Stimulated activated CD4-positive, alpha-beta T cell treated with anti-CD3 and anti-CD28 coated beads, Interleukin-12 subunit alpha, Interleukin-12 subunit beta, amount 100 ng/mL, for 4 hours (primary cell): ENCODE measurements around the gene SNX2.
"Not testable (repeated sequence)": the region's sequence is repeated elsewhere in the genome, so short reads cannot be mapped to it uniquely, and the experiment has no call there.

ENCODE experiments used
- DNase-seq: peaks from one replicate; pipeline ENCODE4 v3.0.0-alpha.2; 2020

SNX2 gene

GRCh38 chr5:122845229-122846050 lies 70.6 kb downstream of the SNX2 start, which contains the start of gene SNX24:
Gene SNX24 (plus strand): TSS chr5:122845613. CDS start chr5:122845634, 21 bp downstream.
- DNase-seq: peak; percentile 59

- no peak for DNase-seq
These were observed 71.2 kb downstream of the SNX2 start for GRCh38 chr5:122846051-122846550.

GRCh38 chr5:122847687-122848081 lies 72.8 kb downstream of the SNX2 start:
- DNase-seq: no peak

DNA sequence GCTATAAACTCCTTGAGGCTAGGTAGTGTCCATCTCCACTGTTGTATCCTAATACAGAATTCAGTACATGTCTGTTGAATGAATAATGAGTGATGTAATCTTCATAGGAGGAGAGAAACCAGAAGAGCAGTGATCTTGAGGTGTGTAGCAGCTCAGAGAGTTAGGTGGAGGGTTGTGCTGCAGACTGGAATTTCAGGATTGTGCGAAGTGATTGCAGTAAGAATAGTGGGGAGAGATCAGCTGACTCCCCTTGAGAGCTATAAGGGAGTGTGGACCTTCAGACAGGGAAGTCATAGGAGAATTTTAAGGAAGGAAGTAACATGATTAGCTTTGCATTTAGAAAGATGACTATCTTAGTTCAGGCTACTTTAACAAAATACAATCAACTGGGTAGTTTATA lies 74.9 kb downstream of the SNX2 start:
- DNase-seq: no peak

DNA sequence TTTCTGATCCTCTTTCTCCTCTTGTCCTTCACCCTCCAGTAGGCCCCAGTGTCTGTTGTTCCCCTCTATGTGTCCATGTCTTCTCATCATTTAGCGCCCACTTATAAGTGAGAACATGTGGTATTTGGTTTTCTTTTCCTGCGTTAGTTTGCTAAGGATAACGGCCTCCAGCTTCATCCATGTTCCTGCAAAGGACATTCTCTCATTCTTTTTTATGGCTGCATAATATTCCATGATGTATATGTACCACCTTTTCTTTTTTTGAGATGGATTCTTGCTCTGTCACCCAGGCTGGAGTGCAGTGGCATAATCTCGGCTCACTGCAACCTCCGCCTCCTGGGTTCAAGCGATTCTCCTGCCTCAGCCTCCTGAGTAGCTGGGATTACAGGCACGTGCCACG lies 82.7 kb downstream of the SNX2 start:
- not testable (repeated sequence) for DNase-seq

- no peak for DNase-seq
These were observed 83.6 kb downstream of the SNX2 start for GRCh38 chr5:122858451-122858850.

DNA sequence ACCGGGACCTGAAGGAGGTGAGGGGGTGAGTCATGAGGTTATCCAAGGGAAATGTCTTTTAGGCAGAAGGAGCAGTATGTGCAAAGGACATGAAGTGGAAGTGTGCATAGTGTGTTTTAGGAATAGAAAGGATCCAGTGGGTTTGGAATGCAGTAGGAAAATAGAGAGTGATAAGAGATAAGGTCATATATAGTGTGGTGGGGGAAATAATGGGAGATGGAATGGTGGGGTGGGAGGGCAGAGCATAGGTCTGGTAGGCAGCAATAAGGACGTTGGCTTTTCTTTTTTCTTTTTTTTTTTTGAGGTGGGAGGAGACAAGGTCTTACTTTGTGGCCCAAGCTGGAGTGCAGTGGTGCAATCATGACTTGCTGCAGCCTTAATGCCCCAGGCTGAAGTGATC lies 88.4 kb downstream of the SNX2 start:
- DNase-seq: no peak

- DNase-seq: no peak
These were observed 88.8 kb downstream of the SNX2 start for GRCh38 chr5:122863721-122864120.

DNA sequence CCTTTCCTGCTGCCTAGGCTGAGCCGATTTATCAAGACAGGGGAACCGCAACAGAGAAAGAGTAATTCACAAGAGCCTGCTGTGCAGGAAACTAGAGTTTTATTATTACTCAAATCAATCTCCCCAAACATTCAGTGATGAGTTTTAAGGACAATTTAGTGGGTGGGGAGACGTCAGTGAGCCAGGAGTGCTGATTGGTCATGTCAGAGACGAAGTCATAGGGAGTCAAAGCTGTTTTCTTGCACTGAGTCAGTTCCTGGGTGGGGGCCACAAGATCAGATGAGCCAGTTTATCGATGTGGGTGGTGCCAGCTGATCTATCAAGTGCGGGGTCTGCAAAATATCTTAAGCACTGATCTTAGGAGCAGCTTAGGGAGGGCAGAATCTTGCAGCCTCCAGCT lies 89.5 kb downstream of the SNX2 start:
- no peak for DNase-seq

DNA sequence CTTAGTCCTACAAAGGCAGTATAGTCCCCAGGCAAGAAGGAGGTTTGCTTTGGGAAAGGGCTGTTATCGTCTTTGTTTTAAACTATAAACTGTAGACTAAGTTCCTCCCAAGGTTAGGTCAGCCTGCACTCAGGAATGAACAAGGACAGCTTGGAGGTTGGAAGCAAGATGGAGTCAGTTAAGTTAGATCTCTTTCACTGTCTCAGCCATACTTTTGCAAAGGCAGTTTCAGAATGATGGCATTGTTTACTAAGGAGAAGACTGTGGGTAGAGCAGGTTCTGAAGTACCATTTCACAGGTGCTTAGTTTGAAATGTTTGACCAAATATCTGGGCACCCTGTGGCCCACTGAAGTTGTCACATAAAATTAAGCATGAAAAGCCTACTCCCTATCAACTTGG lies 90.0 kb downstream of the SNX2 start:
- no peak for DNase-seq

DNA sequence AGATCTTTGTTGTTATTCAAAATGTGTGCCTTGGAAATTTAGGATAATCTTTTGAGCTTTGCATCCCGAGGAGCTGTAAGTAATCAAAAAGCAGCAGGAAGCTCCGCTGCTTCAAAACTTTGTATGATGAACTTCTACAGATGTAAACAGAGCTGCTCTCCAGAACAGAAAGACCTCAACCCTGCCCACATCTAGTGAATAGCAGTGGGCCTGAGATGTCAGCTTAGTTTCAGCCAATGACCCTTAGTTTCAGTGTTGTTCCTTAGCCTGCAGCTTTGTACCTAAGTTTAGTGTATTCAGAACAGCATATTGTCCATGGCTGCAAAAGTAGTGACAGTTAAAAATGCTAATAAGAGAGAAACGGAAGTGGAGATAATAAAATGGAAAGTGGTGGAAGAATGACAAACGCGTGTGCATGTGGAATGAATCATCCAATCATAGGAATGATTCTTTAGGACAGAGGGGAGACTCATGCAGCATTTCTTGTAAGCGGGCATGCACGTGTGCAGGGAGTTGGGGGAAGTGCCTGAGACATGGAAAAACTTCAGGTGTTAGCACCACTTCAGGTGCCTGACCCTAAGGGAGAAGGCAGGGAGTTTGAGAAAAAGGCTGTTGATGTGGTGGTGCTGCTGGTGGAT lies 95.5 kb downstream of the SNX2 start:
- DNase-seq: no peak

DNA sequence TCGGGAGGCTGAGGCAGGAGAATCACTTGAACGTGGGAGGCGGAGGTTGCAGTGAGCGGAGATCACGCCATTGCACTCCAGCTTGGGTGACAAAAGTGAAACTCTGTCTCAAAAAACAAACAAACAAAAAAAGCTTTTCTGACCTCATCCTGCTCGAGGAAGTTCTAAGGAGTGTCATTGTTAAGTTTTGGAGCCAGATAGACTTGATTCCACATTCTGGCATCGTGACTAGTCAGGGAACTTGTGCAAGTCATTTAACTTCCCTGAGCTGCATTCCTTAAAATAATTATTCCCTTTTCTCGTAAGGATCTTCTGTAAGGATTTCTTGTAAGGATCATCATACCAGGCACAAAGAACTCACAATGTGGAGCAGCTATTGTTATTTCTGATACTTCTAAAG lies 96.8 kb downstream of the SNX2 start:
- DNase-seq: no peak

- DNase-seq: no peak
These were observed 99.4 kb downstream of the SNX2 start for GRCh38 chr5:122874179-122874875.

DNA sequence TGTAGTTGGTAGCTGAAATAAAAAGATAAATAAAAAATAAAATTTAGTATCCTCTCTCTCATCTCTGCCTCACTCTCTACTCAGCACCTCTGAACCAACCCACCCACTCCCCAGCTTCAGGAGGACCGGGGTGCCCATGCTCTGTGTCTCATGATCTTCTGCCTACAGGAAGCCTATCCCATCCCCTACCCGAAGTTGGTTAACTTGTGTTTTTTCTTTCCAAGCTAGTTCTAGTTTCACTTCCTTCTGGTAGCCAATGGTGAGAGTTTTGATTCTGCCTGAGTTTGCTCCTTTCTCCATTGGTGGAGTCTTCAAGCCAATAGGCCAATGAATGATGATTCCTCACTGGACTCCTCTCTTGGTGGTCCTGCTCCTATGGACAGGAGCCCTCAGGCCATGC lies 102.6 kb downstream of the SNX2 start:
- DNase-seq: no peak

DNA sequence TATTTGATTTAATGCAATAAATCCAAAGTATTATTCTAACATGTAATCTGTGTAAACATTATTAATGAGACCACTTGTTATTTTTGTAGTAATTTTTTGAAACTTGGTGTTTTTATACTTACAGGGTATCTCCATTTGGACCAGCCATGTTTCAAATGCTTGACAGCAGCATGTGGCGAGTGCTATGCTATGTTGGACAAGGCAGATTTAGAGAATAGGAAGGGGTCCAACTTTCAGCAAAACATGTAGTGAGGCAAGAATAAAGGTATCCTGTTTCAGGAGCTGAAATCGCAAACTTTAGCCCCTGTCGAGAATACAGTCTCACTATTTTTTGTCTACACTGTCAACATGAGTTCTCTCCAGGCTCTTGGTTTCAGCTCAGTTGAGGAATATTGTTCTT lies 104.2 kb downstream of the SNX2 start:
- no peak for DNase-seq
